Activated naive CD4-positive, alpha-beta T cell treated with anti-CD3 and anti-CD28 coated beads, Interleukin-2, amount 50 U/mL, for 24 hours (primary cell): Measurements from ENCODE around the gene DLD.
"Not testable (repeated sequence)": the region's sequence is repeated elsewhere in the genome, so short reads cannot be mapped to it uniquely, and the experiment has no call there.

Experiments
- H3K27ac Mint-ChIP-seq: one replicate; pipeline ENCODE4 v1.8.0; 2021; ENCODE audit warnings: mild to moderate bottlenecking, mixed read lengths
- H3K27me3 Mint-ChIP-seq: one replicate; pipeline ENCODE4 v1.8.0; 2021; ENCODE audit warnings: mixed read lengths
- H3K36me3 Mint-ChIP-seq: one replicate; pipeline ENCODE4 v1.8.0; 2021; ENCODE audit warnings: mixed read lengths
- H3K4me1 Mint-ChIP-seq: one replicate; pipeline ENCODE4 v1.8.0; 2021; ENCODE audit warnings: mixed read lengths
- H3K4me3 Mint-ChIP-seq: one replicate; pipeline ENCODE4 v1.8.0; 2021; ENCODE audit warnings: mild to moderate bottlenecking, mixed read lengths
- H3K9me3 Mint-ChIP-seq: one replicate; pipeline ENCODE4 v1.8.0; 2021; ENCODE audit warnings: mixed read lengths

Gene DLD

DNA sequence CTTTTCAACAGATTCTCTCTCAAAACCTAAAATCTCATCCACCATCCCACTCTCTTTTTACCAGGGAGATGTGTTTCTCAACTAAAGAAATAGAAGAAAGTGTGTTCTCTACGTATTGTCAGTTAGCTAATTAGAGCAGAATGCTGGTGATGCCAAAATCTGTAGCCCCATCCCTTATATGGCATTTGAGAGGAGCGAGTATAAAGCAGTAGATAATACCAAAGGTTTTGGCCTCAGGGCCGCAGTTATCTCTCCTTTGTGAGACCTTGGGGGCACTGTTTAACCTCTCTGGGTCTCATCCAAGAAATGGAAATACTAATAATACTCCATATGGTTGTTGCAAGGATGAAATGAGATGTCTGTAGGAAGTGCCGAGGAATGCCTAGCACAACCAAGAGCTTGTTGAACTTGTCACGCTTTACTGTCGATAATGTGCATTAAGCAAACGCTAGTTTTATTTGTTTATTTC is 456 bp upstream of the DLD start:
- Mint-ChIP-seq H3K9me3 (no peaks in the 10 kb centered on the region), H3K4me1 (peaks cover 45% of the 10 kb centered on the region), H3K27ac (peak overlapping the region; percentile 99), H3K36me3 (peaks cover 5% of the 10 kb centered on the region), H3K27me3 (no peaks in the 10 kb centered on the region), H3K4me3 (peak overlapping the region; percentile 98)

DNA sequence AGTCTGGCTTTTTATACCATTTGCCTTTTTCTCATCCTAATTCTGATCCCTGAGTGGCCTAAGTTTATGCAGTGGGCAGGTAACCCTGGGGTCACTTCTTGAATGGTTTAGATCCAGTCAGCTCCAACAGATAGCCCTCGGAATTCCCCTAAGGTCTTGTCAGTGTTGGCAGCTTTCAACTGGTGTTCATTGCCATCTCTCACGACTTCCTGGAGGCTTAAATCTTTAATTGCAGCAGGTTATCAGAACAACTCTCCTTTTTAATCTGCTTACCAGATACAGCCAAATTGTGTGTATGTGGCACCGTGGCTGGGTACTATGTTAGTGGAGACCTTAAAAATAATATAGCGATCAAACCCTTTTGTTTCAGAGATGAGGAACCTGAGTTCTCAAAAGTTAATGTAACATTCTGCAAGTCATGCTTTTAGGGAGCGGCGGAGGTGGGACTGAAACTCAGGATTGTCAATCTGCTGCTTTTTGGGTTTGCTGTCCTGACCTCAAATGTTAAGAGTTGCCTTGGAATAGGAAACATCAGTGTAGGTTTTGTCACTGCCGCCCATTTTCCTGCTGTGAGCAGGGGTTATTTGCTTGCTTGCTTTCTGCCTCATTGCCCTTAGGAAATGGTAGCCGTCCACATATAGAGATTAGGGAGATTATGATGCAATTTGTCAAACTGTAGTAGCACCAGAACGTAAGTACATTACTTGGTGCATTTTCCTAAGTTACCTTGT is 818 bp downstream of the DLD start:
- H3K4me3 Mint-ChIP-seq: peak overlapping the region; percentile 98
- no peaks in the 10 kb centered on the region for H3K27me3 Mint-ChIP-seq
- H3K27ac Mint-ChIP-seq: peak overlapping the region; percentile 97
- H3K9me3 Mint-ChIP-seq: no peaks in the 10 kb centered on the region
- peaks cover 56% of the 10 kb centered on the region for H3K4me1 Mint-ChIP-seq
- peaks cover 7% of the 10 kb centered on the region for H3K36me3 Mint-ChIP-seq

DNA sequence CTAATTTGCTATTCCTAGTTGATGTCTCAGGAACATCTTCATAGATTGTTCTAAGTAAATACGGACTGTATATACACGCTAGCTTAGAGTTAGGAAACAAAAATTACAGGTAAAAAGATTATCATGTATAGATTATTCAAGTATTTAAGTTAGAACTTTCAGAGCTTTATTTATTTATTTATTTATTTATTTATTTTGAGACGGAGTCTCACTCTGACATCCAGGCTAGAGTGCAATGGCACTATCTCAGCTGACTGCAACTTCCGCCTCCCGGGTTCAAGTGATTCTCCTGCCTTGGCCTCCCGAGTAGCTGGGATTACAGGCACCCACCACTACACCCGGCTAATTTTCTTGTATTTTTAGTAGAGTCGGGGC is 1.4 kb downstream of the DLD start:
- H3K9me3 Mint-ChIP-seq, H3K27me3 Mint-ChIP-seq: not testable (repeated sequence)
- Mint-ChIP-seq H3K27ac (peak overlapping the region; percentile 97), H3K36me3 (peaks cover 11% of the 10 kb centered on the region), H3K4me3 (peak overlapping the region; percentile 98), H3K4me1 (peaks cover 62% of the 10 kb centered on the region)

DNA sequence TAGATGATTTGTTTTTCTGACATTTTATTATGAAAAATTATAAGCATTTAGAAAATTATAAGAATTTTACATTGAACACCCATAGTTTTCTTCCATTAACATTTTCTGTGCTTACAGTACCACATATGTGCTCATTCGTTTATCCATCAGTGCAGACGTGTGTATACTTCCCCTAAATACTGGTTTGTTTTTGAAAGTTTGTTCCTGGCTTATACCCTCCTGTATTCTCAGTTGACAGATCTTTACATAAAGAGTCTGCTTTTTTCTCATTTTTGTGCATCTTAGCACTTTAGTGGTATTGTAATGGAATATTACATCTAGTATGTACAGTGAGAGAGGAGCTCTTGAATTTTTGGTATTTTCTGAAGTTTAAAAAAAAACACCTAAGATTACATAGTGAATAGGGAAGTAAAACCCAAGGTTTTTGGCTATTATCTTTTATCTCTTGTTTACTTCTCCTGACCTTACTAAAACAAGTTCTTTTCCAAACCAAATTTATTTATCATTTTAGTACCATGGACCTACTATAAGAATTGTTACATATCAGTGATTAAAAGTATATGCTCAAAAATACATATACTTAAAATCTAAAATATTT is 8.1 kb downstream of the DLD start:
- Mint-ChIP-seq H3K36me3 (peaks cover 16% of the 10 kb centered on the region), H3K4me3 (no peak overlapping the region), H3K9me3 (no peaks in the 10 kb centered on the region), H3K27me3 (no peaks in the 10 kb centered on the region), H3K4me1 (peaks cover 67% of the 10 kb centered on the region), H3K27ac (no peak overlapping the region)

DNA sequence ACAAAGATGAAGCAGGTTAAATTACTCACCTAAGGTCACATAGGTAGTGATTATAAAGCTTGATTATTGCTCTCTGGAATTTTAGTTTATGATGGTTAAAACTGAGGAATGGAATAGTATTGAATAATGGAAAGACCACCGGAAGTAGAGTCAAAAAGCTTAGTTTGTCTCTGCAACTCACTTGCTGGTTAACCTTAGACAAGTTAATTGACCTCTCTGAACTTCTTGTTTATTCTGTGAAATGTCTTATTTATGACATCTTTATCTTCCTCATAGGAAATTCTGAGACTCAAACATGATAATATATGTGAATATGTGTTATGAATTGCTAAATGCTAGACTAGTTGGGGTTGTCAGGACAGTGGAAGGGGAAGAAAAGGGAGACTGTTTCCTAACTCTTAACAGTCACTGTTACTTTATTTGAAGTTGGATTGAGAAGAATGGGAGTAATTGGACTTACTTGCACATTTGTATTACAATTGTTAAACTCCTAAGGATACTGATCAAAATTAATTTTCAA is 9.6 kb downstream of the DLD start:
- Mint-ChIP-seq H3K9me3 (no peaks in the 10 kb centered on the region), H3K27me3 (no peaks in the 10 kb centered on the region), H3K27ac (peak overlapping the region; percentile 1), H3K36me3 (peaks cover 16% of the 10 kb centered on the region), H3K4me3 (no peak overlapping the region), H3K4me1 (peaks cover 52% of the 10 kb centered on the region)

DNA sequence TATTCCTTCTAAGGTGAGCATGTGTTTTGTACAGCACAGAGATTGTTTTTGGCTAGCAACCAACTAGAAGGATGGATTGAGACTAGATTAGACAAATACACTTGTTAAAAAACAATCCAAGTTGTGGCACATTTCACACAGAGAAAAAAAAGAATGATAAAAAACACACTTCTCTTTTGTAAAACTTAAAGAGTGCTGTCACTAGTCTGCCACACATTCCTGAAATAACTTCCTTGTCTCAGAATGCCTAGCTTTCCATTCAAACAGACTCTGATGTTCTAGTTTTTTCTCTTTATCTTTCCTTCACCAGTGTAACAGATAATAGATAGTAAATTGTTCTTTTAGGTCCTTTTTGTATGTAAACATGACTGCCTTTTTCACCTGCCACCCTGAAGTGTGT is 11.4 kb downstream of the DLD start:
- no peak overlapping the region for H3K27ac Mint-ChIP-seq
- no peaks in the 10 kb centered on the region for H3K9me3 Mint-ChIP-seq
- peaks cover 44% of the 10 kb centered on the region for H3K4me1 Mint-ChIP-seq
- peaks cover 20% of the 10 kb centered on the region for H3K36me3 Mint-ChIP-seq
- no peak overlapping the region for H3K4me3 Mint-ChIP-seq
- no peaks in the 10 kb centered on the region for H3K27me3 Mint-ChIP-seq

DNA sequence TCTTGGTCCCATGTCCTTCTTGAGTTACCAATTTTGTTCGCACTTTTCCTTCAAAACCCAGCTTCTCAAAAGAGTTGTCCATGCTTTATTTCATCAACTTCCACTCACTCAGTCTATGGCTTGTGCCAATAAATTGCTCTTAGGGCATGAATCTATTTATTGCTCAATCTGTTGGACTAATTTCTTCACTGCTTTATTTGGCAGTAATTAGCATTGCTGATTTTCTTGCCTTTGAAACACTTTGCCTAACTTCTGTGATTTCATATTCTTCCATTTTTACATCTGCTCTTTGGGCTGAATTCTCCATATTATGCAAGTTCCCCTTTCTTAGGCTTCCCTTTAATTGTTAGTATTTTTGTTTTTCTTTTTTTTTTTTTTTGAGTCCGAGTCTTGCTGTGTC is 16.8 kb downstream of the DLD start:
- Mint-ChIP-seq H3K9me3 (no peaks in the 10 kb centered on the region), H3K27me3 (no peaks in the 10 kb centered on the region), H3K36me3 (peaks cover 44% of the 10 kb centered on the region), H3K4me1 (peaks cover 29% of the 10 kb centered on the region), H3K4me3 (no peak overlapping the region), H3K27ac (no peak overlapping the region)

DNA sequence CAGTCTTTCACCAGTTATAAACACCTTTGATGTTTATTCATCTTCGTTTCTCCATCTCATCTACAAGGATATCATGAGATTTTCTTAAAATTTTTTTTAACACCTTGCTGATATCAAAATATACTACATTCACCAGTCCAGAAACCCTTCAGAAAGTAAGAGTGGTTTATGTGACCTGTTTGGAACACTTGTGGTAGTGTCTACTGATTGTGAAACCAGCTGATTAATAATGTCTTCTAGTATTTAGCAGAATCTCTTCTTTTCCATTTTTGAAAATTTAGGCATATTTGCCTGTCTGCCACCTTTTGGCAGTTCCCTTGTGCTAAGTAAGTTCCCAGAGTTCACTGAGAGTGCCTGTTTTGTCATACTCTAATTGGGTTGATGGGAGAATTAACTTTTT is 18.5 kb downstream of the DLD start:
- no peaks in the 10 kb centered on the region for H3K27me3 Mint-ChIP-seq
- peaks cover 38% of the 10 kb centered on the region for H3K4me1 Mint-ChIP-seq
- H3K27ac Mint-ChIP-seq: no peak overlapping the region
- H3K36me3 Mint-ChIP-seq: peaks cover 46% of the 10 kb centered on the region
- no peaks in the 10 kb centered on the region for H3K9me3 Mint-ChIP-seq
- no peak overlapping the region for H3K4me3 Mint-ChIP-seq

DNA sequence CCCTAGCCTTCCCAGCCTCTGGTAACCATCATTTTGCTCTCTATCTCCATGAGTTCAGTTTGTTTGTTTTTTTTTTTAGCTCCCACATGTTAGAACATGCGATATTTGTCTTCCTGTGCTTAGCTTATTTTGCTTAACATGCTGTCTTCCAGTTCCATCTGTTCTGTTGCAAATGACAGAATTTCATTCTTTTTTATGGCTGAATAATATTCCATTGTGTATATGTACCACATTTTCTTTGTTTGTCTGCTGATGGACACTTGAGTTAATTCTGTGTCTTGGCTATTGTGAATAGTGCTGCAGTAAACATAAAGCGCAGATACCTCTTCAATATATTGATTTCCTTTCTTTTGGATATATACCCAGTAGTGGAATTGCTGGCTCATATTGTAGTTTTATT is 21.0 kb downstream of the DLD start:
- Mint-ChIP-seq H3K27me3 (no peaks in the 10 kb centered on the region), H3K4me3 (no peak overlapping the region), H3K4me1 (peaks cover 41% of the 10 kb centered on the region), H3K27ac (no peak overlapping the region), H3K36me3 (peaks cover 42% of the 10 kb centered on the region), H3K9me3 (no peaks in the 10 kb centered on the region)

DNA sequence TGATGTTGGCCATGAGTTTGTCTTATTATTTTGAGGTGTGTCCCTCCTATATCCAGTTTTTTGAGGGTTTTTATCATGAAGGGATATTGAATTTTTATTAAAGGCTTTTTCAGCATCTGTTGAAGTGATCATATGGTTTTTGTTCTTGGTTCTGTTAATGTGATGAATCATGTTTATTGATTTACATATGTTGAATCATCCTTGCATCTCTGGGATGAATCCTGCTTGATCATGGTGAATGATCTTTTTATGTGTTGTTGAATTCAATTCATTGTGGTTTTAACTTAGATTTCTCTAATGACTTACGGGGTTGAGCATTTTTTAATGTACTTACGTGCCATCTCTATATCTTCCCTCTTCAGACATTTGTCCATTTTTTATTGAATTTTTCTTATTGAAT is 22.9 kb downstream of the DLD start:
- Mint-ChIP-seq H3K36me3 (peaks cover 38% of the 10 kb centered on the region), H3K27ac (peak overlapping the region; percentile 68), H3K4me3 (peak overlapping the region; percentile 2), H3K27me3 (no peaks in the 10 kb centered on the region), H3K4me1 (peaks cover 40% of the 10 kb centered on the region), H3K9me3 (no peaks in the 10 kb centered on the region)

DNA sequence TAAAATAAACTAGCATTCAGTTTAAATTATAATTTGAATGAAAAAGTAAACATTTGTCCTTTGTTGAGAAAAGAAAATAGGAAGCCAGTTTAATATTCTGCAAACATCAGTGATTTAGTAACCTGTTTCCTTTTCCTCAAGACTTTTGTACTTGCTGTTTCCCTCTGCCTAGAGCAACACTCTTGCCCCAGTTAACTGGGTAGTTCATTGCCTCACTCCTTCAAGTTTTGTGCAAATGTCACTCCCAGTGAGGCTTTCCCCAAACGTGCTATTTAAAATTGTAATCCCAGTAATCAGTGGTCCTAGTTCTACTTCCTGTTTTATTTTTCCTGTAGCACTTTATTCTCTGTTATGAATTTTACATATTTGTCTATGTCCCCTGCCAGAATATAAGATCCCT is 23.8 kb downstream of the DLD start:
- Mint-ChIP-seq H3K27me3 (no peaks in the 10 kb centered on the region), H3K36me3 (peaks cover 37% of the 10 kb centered on the region), H3K9me3 (no peaks in the 10 kb centered on the region), H3K4me3 (no peak overlapping the region), H3K27ac (peak overlapping the region; percentile 76), H3K4me1 (peaks cover 43% of the 10 kb centered on the region)

DNA sequence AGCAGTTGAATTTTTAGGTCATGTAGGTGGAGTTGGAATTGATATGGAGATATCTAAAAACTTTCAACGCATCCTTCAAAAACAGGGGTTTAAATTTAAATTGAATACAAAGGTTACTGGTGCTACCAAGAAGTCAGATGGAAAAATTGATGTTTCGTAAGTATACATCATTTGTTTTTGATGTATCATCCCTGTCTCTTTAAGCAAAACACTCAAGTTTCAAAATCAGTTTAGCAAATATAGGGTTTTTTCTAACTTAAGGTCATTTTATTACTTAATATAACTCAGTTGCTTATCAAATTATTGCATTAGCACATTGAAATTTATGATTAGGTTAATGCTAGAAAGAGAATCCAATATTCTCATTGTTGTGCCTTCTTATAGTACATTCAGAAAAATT is 24.6 kb downstream of the DLD start:
- Mint-ChIP-seq H3K27ac (peak overlapping the region; percentile 14), H3K4me1 (peaks cover 48% of the 10 kb centered on the region), H3K4me3 (no peak overlapping the region), H3K27me3 (no peaks in the 10 kb centered on the region), H3K36me3 (peaks cover 35% of the 10 kb centered on the region), H3K9me3 (no peaks in the 10 kb centered on the region)

DNA sequence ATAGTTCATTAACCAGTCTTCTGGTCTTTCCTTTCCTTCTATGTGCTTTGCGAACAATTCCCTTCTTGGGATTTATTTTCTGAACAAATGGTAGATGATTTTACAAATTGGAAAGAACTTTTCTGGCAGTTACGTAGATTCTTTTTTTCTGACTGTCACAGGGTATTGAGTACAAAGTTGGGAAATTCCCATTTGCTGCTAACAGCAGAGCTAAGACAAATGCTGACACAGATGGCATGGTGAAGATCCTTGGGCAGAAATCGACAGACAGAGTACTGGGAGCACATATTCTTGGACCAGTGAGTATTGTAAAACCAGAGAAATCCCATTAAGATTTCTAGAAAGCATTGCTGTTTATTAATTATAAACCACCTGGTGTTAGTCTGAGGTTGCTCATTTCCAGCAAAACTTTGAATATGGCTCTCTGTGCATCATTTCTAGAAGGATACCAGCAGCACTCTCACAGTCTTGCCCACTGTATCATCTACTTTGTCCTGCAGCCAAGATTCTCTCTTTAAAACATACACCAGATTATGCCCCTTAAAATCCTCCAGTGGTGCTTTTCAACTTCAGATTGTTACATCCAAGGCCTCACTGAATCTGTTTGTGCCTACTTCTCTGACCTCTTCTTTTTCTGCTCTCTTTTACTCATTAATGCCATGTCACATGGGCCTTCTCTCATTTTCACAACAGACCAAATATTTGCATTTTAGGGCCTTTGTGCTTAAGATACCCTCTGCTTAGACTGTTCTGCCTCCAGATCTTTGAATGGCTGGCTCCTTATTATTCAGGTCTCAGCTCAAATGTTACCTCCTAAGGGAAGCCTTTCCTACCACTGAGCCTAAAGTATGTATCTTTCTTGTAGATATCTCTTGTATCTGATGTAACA is 27.0 kb downstream of the DLD start:
- H3K36me3 Mint-ChIP-seq: peaks cover 30% of the 10 kb centered on the region

DNA sequence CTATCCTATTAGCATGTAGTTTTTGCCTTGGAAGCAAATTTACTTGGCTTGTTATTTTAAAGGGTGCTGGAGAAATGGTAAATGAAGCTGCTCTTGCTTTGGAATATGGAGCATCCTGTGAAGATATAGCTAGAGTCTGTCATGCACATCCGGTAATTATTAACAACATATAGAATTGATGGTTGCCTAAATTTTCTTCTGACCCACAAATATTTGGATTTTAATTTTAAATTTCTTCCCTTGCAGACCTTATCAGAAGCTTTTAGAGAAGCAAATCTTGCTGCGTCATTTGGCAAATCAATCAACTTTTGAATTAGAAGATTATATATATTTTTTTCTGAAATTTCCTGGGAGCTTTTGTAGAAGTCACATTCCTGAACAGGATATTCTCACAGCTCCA is 28.0 kb downstream of the DLD start:
- H3K4me1 Mint-ChIP-seq: peaks cover 49% of the 10 kb centered on the region
- no peak overlapping the region for H3K27ac Mint-ChIP-seq
- H3K9me3 Mint-ChIP-seq: no peaks in the 10 kb centered on the region
- peaks cover 26% of the 10 kb centered on the region for H3K36me3 Mint-ChIP-seq
- no peaks in the 10 kb centered on the region for H3K27me3 Mint-ChIP-seq
- no peak overlapping the region for H3K4me3 Mint-ChIP-seq

More for the DNA sequence above, 27.0 kb downstream of the DLD start:
- H3K27ac Mint-ChIP-seq: peak overlapping the region; percentile 56
- H3K4me1 Mint-ChIP-seq: peaks cover 49% of the 10 kb centered on the region
- no peaks in the 10 kb centered on the region for H3K27me3 Mint-ChIP-seq
- H3K4me3 Mint-ChIP-seq: no peak overlapping the region
- no peaks in the 10 kb centered on the region for H3K9me3 Mint-ChIP-seq

DNA sequence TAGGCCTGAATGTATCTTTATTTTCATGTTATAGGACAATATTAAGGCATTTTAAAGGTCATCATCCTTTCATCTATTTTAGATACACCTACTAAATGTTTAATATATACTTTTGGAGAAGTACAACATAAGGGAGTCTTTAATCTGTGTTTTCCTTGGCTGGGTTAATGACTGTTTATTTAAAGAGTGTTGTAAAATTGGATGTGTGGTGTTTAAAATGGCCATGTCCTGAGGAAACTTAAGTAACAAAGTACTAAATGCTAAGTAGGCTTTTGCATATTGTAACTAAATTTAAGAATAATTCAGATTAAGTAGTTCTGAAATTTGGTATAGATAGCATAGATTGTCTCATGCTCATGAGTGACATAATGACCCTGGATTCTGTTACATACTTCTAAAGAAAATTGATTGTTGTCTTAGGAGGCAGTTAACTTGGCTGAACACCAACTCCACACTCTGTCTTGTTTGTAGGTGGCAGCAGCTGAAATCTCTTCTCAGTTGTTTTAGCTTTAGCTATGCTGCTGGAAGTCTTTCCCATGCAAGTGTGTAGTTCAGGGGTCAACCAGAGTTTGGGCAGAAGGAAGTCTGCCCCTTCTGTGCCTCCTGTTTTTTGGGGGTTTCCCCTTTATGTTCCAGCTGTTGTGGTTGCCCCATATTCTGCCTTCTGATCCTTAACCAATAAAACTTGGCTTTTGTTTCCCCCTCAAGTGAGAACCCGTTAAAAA is 29.2 kb downstream of the DLD start:
- Mint-ChIP-seq H3K36me3 (peaks cover 28% of the 10 kb centered on the region), H3K4me3 (no peak overlapping the region), H3K27me3 (no peaks in the 10 kb centered on the region), H3K9me3 (no peaks in the 10 kb centered on the region), H3K27ac (no peak overlapping the region), H3K4me1 (peaks cover 53% of the 10 kb centered on the region)
